GM18870 (cell line): ENCODE results near the gene NIM1K.
"Not testable (repeated sequence)": the region's sequence is repeated elsewhere in the genome, so short reads cannot be mapped to it uniquely, and the experiment has no call there.

ENCODE experiments used
- ATAC-seq: cut with Tn5 transposase; IDR thresholded peaks from one replicate; pipeline ENCODE4 v1.9.1; 2021; ENCODE audit warnings: moderate library complexity; ENCODE audit not compliant: unreplicated experiment

Gene NIM1K

DNA sequence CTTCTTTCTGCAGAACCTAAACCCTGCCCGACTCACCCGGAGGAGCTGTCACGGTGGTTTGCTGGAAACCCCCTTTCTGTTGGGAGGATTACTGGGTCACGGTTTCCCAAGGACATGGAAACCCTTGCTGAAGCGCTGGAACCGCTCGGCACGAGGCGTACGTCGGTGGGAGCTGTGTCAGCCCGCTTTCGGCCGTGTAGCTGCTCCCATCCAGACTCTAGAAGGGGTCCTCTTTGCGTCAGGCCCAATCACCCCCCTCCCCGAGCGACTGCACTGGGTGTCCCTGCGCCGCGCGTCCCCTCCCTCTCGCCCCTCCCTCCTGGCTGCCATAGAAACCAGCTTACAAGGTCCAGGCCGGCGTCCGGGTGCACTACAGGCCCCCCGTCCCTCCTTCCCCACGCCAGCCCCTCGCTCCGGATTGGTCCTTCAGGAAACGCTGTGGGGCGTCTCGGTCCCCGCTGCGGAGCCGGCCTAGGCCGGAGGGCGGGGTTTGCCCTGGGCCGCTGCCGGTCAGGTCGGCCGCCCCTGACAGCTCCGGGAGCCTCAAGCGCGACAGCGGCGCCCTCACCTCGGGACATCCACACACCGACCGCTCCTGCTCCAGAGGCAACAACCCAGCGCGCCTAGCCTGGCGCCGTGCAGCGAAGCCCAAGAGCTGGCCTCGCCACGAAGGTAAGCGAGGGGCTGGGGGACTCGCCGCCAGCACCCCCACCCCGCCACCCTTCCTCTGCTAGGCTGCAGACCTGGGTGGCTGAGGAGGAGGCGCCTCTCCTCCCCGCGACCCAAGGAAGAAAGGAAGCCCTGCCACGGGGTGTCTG is at the start of gene NIM1K:
Gene NIM1K (plus strand): TSS at position 486 of the 818 bp plus-strand sequence. CDS start 53,551 bp downstream, outside the sequence.
- ATAC-seq = peak; percentile 41

DNA sequence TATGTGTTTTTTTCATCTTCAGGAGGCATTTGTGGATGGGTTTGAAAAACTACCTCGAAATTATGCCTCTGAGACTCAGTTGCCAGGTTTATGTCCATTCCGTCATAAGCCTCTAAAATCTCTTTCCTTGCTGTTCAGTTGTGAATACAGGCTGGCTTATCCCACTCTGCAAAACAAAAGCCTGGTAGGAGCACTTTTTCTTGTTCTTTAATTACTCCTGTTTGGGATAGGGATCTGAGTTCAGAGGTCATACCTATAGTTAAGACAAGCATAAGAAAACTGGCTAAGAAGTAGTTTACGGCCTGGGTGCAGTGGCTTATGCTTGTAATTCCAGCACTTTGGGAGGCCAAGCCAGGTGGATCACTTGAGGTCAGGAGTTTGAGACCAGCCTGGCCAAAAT is 47.0 kb upstream of the NIM1K start:
- ATAC-seq = no peak

DNA sequence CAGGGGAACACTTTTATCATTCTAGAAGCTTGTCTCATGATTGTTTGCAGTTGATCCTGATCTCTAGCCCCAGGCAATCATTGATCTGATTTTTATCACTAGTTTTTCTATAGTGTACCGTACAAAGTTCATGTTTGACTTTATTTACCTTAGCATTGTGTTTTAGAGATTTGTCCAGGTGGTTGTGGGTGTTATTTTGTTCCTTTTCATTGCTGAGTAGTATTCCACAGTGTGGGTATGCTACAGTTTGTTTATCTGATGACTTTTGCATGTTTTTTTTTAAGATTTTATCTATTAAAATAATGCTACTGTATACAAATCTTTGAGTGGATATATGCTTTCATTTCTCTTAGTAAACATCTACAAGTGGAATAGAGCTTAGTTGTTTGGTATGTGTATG is 45.1 kb upstream of the NIM1K start:
- no peak for ATAC-seq

DNA sequence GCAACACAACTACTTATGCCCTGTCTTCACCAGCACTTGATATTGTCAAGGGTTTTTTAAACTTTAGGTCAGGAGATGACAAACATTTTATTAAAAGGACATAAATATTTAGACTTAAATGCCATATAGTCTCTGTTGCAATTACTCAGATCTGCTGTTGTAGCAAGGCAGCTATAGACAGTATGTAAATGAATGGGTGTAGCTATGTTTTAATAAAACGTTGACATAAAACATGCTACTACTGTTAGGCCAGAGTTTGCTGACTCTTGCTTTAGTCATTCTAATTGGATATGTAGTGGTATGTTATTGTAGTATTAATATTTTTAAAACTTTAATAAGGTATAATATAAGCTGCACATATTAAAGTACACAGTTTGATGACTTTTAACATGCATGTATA is 43.6 kb upstream of the NIM1K start:
- ATAC-seq = no peak

DNA sequence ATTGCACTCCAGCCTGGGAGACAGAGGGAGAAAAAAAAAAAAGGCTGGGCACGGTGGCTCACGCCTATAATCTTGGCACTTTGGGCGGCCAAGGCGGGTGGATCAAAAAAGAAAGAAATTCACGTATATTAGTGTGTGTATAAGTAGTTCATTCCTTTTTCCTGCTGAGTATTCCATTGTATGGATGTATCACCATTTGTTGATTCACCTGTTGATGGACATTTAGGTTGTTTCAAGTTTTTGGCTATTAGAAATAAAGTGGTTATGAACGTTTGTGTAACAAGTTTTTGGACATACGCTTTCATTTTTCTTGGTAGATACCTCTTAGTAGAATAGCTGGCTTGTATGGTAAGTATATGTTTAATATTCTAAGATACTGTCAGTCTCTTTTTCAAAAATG is 42.8 kb upstream of the NIM1K start:
- ATAC-seq = no peak

DNA sequence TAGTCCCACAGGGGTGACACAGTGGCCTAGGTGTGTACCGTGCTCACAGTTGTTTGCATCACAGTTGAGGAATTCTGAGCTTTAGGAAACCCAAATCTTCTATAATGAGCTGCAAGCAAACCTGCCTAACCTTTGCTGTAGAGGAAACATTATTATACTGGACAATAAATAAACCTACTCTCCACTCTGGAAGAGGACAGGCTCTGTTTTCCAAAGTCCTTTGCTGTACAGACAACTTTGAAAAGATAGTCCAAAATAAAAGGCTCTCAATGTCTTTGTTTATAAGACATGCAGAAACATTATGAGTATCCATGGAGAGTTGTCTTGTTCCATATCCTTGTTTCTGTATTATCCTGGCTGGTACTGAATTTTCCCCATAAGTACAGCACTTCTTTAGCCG is 42.0 kb upstream of the NIM1K start:
- no peak for ATAC-seq

DNA sequence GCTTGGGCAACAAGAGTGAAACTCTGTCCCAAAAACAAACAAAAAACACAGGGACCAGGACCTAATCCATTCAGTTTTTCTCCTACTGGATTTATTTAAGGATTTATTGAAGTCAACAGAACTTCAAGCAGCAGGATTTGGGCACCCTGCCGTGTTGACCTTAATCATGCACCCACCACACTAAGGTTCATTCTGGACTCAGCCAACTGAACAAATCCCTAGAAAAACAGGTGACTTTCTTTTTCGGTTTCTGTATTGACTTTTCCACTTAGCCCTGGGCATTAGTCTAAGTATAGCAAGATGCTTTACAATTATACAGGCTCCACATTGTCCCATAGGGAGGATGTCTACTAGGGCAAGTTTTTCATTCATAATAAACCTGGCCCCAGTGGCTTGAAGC is 41.3 kb upstream of the NIM1K start:
- ATAC-seq = no peak

DNA sequence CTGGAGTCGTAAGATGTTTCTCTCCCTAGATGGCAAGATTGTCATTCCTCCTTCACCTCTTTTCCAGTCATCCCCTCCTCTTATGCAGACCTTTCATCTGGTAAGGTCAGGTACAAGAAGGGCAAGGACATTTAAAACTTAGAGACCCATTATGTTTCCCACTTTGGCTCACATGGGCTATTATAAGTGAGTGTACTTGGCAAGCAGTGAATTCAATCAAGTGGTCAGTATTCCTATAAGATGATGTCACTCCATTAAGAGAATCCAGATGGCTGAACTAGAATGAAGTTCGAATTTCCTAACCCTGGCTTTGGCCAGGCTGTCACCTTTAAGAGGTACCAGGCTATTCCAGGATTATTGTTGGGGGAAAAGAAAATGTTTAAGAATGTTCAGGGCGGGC is 39.1 kb upstream of the NIM1K start:
- no peak for ATAC-seq

DNA sequence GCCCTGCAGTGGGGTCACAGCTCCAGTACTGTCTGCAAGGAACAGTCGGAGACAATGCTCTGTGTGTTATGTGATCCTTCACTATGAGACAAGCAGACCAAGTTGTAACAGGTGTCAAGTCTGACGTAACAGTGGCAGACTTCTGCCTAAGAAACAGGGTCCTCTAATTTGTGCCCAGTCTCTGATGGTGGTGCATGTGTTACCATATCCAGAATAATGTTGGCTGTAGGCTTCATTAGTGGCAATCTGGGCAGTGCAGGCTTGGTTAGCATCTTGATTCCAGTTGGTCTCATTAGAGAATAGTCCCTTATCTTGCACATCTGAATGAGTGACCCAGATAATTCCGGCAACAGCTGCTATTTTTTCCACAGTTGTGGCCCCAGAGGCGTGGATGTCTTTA is 37.6 kb upstream of the NIM1K start:
- no peak for ATAC-seq

DNA sequence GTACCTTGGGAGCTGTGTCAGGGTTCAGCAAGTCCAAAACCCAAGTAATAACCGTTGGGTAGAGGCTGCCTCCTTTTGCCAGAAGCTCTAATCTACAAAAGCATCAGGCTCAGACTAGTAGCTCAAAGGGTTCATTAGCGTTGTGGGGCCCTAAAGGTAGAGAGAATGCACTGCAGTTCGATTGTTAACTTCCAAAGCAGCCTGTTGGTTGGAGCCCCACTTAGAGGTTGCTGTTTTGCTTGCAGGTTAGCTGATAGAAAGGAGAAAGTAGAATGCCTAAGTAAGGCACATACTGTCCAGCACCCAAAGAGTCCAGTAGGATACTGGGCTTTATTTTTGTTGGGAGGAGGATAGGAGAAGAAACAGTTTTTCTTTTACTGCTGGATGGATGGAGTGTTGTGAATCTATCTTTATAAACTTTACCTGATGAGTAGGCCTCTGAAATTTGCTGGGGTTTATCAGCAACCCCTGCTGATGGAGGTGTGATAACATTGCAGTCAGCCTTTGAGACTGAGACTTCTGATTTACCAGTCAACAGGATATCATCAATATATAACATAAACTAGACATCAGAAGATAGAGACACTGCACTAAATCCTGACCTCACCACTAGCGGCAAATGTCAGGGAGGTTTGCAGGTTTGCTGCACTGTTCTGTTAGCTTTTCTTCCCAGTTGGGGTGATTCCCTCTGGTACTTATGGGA is 36.5 kb upstream of the NIM1K start:
- no peak for ATAC-seq

DNA sequence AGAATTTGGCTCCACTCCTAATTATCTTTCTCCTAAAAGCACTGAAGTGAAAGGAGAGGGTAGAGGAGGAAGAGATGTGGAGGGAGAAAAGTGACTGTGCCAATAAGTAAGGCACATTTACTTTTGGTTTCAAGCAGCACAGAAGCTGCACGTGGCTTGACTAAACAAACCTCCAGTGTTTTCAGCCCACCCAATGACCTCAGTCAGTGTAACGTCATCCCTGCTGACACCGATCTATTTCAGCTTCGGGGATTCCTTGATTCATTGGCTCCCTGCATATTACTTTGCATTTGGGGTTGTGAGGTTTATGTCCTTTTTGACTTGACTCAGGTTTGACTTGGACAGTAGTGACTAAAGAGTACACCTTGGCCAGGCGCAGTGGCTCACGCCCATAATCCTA is 35.6 kb upstream of the NIM1K start:
- ATAC-seq = no peak

DNA sequence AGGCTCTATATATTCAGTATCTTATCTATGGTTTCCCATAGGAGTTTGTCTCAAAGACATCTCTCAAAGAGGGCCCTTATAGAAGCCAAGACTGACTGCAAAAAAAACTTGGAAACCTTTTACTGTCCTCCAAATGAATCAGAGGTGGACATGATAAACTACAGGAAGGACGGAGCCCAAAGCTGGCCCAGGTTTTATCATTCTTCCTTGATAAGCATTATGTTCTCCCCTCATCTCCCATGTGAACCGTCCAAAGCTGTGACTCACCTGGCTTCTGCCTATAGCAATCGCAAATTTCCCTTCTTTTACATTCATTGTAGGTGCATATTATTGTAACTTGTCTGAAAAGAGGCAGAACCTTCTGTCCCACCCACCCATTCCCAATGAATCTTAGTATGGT is 35.0 kb upstream of the NIM1K start:
- ATAC-seq = no peak

DNA sequence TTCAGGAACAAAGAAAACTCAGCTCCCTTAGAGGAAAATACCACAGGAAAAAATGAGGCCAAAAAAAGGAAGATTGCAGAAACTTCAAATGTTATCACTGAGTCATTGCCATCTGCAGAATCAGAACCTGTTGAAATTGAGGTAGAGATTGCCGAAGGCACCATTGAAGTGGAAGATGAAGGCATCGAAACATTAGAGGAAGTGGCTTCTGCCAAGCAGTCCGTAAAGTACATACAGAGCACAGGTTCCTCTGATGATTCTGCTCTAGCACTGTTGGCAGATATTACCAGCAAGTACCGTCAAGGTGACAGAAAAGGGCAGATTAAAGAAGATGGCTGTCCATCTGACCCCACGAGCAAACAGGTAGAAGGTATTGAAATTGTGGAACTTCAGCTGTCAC is 30.8 kb upstream of the NIM1K start:
- ATAC-seq = no peak

DNA sequence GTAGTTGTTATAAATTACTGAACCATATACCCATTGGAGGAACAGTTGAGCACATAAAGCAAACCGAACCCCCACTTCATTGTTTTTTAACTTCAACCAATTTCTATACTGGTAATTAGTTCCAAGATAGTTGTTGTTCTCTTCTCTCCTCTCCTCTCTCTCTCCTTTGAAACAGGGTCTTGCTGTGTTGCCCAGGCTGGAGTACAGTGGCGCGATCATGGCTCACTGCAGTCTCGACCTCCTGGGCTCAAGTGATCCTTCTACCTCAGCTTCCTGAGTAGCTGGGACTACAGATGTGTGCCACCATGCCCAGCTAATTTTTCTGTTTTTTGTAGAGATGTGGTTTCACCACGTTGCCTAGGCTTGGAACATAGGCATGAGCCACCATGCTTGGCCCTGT is 27.2 kb upstream of the NIM1K start:
- not testable (repeated sequence) for ATAC-seq

DNA sequence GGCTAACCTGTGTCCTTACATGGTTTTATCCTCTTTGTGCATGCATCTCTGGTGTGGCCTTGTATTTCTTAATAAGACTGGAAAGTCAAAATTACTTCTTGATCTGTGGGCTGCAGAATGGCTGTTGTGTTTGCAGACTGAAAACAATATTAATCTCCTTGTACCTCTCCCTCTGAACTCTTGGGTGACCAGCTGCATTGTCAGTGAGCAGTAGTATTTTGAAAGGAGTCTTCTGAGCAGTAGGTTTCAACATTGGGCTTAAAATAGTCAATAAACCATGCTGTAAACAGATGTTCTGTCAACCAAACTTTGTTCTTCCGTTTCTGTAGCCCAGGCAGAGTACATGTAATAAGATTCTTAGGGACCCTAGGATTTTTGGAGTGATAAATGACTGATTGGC is 26.7 kb upstream of the NIM1K start:
- ATAC-seq = no peak

DNA sequence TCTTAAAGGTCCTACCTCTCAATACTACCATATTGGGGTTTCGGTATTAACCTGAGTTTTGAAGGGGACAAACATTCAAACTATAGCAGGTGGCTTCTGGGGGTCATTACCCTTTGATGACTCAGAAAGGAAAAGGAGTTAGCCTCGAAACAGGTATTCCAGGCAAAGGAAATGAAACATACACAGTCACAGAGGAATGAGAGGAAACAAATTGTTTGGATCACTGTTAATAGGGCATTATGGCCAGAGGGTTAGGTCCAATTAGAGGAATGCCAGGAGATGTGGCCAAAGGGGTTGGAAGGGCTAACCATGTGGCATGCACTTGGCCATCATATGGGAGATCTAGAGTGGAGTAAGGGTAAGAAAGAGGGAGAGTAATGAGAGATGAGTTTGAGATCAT is 23.9 kb upstream of the NIM1K start:
- ATAC-seq = no peak

DNA sequence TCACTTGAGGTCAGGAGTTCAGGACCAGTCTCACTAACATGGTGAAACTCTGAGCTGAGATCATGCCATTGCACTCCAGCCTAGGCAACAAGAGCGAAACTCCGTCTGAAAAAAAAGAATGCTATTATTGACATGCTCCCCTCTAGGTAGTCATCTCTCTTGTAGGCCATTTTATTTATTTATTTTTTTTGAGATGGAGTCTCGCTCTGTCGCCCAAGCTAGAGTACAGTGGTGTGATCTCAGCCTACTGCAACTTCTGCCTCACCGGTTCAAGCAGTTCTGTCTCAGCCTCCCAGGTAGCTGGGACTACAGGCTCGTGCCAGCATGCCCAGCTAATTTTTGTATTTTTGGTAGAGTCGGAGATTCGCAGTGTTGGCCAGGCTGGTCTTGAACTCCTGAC is 20.6 kb upstream of the NIM1K start:
- ATAC-seq = no peak

DNA sequence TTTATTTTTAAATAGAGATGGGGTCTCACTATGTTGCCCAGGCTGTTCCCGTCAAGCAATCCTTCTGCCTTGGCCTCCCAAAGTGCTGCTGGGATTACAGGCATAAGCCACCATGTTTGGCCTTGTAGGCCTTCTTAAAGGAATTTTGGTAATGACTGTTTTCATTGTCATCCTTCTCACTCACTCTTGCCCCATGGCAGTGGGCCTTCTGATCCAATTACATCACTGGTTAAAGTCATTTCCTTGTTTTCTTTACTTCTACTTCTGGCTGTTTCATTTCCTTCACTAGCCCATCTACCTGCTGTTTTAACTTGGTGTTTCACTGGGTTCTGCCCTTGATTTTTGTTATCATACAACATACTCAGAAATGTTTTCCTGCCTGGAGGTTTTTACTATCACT is 20.1 kb upstream of the NIM1K start:
- no peak for ATAC-seq

DNA sequence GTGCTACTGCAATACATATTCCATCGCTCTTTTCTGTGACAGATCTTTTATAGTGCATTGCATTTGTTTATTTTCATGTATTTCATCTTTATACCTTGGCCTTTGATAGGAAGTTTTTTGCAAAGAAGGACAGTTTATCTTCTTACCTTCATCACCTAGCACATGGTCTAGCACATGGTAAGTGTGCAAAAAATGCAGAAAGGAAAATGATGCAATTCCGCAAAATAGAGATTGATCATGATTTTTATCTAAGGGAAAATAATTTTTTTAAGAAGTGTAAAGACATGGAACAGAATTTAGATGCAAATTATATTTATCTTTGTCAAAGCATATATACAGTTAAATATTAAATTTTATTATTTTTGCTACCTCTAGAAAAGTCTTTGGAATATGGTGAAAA is 19.2 kb upstream of the NIM1K start:
- ATAC-seq = no peak

DNA sequence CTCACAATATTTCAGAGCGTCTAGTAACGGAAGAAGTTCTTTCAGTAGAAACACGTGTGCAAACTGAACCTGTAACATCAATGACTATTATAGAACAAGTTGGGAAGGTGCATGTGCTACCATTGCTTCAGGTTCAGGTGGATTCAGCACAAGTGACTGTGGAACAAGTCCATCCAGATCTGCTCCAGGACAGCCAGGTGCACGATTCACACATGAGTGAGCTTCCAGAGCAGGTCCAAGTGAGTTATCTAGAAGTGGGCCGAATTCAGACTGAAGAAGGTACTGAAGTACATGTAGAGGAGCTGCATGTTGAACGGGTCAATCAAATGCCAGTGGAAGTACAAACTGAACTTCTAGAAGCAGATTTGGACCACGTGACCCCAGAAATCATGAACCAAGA is 17.4 kb upstream of the NIM1K start:
- no peak for ATAC-seq

DNA sequence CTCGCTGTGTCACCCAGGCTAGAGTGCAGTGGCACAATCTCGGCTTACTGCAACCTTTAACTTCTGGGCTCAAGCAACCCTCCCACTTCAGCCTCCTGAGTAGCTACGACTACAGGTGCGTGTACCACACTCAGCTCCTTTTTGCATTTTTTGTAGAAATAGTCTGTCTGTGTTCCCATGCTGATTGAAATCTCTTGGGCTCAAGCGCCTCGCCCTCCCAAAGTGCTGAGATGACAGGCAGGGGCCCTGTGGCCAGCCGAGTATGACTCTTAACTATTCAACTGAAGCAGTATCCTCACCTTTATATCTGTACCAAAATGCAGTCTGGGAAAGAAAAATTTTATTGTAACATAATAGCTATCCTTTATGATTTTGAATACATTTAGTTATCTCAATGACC is 12.2 kb upstream of the NIM1K start:
- no peak for ATAC-seq

DNA sequence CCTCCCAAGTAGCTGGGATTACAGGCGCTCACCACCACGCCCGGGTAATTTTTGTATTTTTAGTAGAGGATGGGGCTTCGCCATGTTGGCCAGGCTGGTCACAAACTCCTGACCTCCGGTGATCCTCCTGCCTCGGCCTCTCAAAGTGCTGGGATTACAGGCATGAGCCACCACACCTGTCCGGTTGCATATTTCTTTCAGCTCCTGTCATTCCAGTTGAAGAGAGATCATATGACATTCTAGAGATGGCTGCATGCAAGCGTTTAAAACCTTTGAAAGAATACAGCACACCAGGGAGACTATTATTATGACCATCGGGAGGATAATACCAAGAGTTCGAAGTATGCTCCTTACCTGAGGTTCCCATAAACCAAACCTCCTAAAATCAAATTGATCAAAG is 9.6 kb upstream of the NIM1K start:
- ATAC-seq = no peak

DNA sequence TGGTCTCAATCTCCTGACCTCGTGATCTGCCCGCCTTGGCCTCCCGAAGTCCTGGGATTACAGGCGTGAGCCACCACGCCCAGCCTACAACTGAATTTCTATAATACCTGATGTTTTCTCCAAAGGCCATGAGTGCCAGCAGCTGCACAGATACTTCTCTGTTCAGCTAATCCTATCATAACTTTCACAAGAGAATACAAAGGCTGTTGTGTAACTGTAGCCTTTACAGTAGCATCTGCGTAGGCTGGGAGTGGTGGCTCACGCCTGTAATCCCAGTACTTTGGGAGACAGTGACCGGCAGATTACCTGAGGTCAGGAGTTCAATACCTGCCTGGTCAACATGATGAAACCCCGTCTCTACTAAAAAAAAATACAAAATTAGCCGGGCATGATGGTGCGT is 8.9 kb upstream of the NIM1K start:
- not testable (repeated sequence) for ATAC-seq
